ENCODE measurements around the gene POLR3B. TPM values are rescaled to one million over a fixed set of nuclear protein-coding genes. Genes with fewer than 3 reads are reported as not detected.

The POLR3B gene
- total RNA-seq, 1 experiment from 2014 or later: 12.9 TPM

DNA sequence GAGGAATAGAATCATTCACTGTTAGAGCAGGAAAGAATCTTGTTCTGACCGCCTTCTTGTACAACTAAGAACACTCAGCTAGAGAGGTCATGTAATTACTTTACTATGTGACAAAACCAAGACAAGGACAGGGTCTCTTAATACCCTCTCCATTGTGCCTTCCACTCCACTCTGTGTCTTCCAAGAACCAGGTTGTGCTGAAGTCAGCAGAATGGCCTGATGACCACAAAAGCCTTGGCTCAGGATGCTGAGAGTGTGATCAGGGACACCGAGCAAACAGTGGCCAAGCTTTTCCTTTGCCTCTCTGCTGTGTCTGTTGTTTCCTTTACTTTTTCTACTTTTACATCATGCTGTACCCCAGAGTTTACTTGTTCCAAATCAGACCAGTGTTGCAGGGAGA is 142.1 kb downstream of the POLR3B start:
- ChIA-PET CTCF (no interaction called here), POLR2A (ENCODE audit: unreplicated experiment) (no interaction called here)
- intact Hi-C loops (cut with micrococcal nuclease; ENCODE audit: unreplicated experiment): no loop called here
- BruUV-seq (replicated peaks): no TSS peak
- no peak overlapping the region for H3K4me2 ChIP-seq
- no peak overlapping the region for H3K27ac ChIP-seq
- DNase-seq: no peak
- H2AFZ ChIP-seq: no peak overlapping the region
- H3K4me1 ChIP-seq (replicated peaks; ENCODE audit: insufficient read depth): no peaks in the 10 kb centered on the region
- H3K4me3 ChIP-seq: no peak overlapping the region
- H4K20me1 ChIP-seq (ENCODE audit: insufficient read depth): no peaks in the 10 kb centered on the region
- no peaks in the 10 kb centered on the region for H3K36me3 ChIP-seq (ENCODE audit: low read depth)
- H3K27me3 ChIP-seq (ENCODE audit: insufficient read depth, low read depth): no peaks in the 10 kb centered on the region
- no peaks in the 10 kb centered on the region for H3K9me2 ChIP-seq (ENCODE audit: insufficient read depth)
- no peaks in the 10 kb centered on the region for H3K9me3 ChIP-seq (ENCODE audit: insufficient read depth, low read depth)
- H3K79me2 ChIP-seq (ENCODE audit: low read depth): no peaks in the 10 kb centered on the region
- no peaks in the 10 kb centered on the region for H3F3A ChIP-seq (ENCODE audit: insufficient read depth, low read depth)
- no peak for TF ChIP-seq EZH2 (IDR thresholded peaks at IDR 0.05; ENCODE audit: low read depth)
- TF ChIP-seq, protein P1, sequence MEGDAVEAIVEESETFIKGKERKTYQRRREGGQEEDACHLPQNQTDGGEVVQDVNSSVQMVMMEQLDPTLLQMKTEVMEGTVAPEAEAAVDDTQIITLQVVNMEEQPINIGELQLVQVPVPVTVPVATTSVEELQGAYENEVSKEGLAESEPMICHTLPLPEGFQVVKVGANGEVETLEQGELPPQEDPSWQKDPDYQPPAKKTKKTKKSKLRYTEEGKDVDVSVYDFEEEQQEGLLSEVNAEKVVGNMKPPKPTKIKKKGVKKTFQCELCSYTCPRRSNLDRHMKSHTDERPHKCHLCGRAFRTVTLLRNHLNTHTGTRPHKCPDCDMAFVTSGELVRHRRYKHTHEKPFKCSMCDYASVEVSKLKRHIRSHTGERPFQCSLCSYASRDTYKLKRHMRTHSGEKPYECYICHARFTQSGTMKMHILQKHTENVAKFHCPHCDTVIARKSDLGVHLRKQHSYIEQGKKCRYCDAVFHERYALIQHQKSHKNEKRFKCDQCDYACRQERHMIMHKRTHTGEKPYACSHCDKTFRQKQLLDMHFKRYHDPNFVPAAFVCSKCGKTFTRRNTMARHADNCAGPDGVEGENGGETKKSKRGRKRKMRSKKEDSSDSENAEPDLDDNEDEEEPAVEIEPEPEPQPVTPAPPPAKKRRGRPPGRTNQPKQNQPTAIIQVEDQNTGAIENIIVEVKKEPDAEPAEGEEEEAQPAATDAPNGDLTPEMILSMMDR (conservative IDR thresholded peaks at IDR 0.05): no peak

DNA sequence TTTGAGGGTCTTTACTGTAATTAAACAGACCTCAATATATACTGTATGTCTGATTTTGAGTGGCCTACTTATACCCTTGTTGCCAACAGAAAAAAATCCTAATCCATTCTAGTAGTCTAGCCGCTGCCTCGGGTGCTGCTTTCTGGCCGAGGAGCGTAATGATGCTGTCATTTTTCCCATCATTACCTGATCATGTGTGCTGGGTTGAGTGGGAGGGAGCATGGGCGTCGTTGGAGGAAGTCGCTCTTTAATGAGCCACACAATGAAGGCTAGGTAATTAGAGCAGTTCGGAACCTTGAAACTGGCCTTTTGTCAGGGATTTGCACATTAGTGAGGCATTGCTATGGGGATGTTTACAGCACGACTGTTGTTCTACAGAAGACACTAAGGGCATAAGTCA is 149.1 kb downstream of the POLR3B start:
- Histone ChIP-seq H2AFZ (no peak overlapping the region), H3K4me1 (replicated peaks; ENCODE audit: insufficient read depth) (no peaks in the 10 kb centered on the region), H3K27me3 (ENCODE audit: insufficient read depth, low read depth) (no peaks in the 10 kb centered on the region), H4K20me1 (ENCODE audit: insufficient read depth) (no peaks in the 10 kb centered on the region), H3K9me2 (ENCODE audit: insufficient read depth) (no peaks in the 10 kb centered on the region), H3K79me2 (ENCODE audit: low read depth) (no peaks in the 10 kb centered on the region), H3K4me3 (no peak overlapping the region), H3K36me3 (ENCODE audit: low read depth) (0 out of 2 replicates have a peak, but pooled peaks cover 4% of the 10 kb centered on the region), H3K4me2 (no peak overlapping the region), H3K27ac (no peak overlapping the region), H3K9me3 (ENCODE audit: insufficient read depth, low read depth) (no peaks in the 10 kb centered on the region), H3F3A (ENCODE audit: insufficient read depth, low read depth) (no peaks in the 10 kb centered on the region)
- ChIA-PET CTCF (no interaction called here), POLR2A (ENCODE audit: unreplicated experiment) (no interaction called here)
- no peak for DNase-seq
- TF ChIP-seq, protein P1 (conservative IDR thresholded peaks at IDR 0.05): no peak
- no peak for TF ChIP-seq EZH2 (IDR thresholded peaks at IDR 0.05; ENCODE audit: low read depth)
- intact Hi-C loops (cut with micrococcal nuclease; ENCODE audit: unreplicated experiment): no loop called here
- no TSS peak for BruUV-seq (replicated peaks)

DNA sequence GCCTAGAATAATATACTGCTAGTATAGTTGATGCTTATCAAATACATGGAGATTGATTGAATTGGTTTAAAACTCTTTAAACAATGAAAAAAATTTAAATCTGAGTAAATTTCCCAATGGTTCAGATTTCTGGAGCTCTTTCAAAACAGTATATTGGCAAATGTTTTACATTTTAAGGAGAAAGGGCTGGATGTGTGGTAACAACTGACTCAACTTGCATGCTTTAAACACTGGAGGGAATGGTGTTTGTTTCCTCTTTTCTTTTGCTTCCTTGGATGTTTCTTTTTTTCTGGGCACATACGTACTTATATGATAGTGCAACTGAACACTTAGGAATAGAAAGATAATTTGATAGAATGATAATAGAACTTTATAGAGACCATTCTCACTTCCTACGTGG is 151.4 kb downstream of the POLR3B start:
- H3K4me1 ChIP-seq (replicated peaks; ENCODE audit: insufficient read depth): no peaks in the 10 kb centered on the region
- H3K27me3 ChIP-seq (ENCODE audit: insufficient read depth, low read depth): no peaks in the 10 kb centered on the region
- no peak overlapping the region for H3K27ac ChIP-seq
- ChIA-PET POLR2A (ENCODE audit: unreplicated experiment) (interaction anchor here (1.0 kb wide), 1 partner anchor 22 kb away, joined by 3 read pairs; no protein-coding TSS in a partner anchor), CTCF (no interaction called here)
- H3K9me3 ChIP-seq (ENCODE audit: insufficient read depth, low read depth): no peaks in the 10 kb centered on the region
- no peaks in the 10 kb centered on the region for H4K20me1 ChIP-seq (ENCODE audit: insufficient read depth)
- 0 out of 2 replicates have a peak, but pooled peaks cover 4% of the 10 kb centered on the region for H3K36me3 ChIP-seq (ENCODE audit: low read depth)
- no peaks in the 10 kb centered on the region for H3F3A ChIP-seq (ENCODE audit: insufficient read depth, low read depth)
- H3K4me3 ChIP-seq: no peak overlapping the region
- intact Hi-C loops (cut with micrococcal nuclease; ENCODE audit: unreplicated experiment): no loop called here
- no peak for DNase-seq
- H3K9me2 ChIP-seq (ENCODE audit: insufficient read depth): no peaks in the 10 kb centered on the region
- H3K79me2 ChIP-seq (ENCODE audit: low read depth): no peaks in the 10 kb centered on the region
- H2AFZ ChIP-seq: no peak overlapping the region
- no peak overlapping the region for H3K4me2 ChIP-seq
- no TSS peak for BruUV-seq (replicated peaks)
- no peak for TF ChIP-seq EZH2 (IDR thresholded peaks at IDR 0.05; ENCODE audit: low read depth)
- TF ChIP-seq, protein P1 (conservative IDR thresholded peaks at IDR 0.05): no peak
